Effector CD4-positive, alpha-beta T cell (primary cell): ENCODE measurements around the gene KANK2.

Experiments used
- DNase-seq: peaks from one replicate; pipeline ENCODE4 v3.0.0-alpha.2; 2020
- total RNA-seq: gene quantifications from one replicate; lab custom pipeline; 2026; lab: John Stamatoyannopoulos, UW

KANK2 gene
- 1.7 reads per million for total RNA-seq

DNA sequence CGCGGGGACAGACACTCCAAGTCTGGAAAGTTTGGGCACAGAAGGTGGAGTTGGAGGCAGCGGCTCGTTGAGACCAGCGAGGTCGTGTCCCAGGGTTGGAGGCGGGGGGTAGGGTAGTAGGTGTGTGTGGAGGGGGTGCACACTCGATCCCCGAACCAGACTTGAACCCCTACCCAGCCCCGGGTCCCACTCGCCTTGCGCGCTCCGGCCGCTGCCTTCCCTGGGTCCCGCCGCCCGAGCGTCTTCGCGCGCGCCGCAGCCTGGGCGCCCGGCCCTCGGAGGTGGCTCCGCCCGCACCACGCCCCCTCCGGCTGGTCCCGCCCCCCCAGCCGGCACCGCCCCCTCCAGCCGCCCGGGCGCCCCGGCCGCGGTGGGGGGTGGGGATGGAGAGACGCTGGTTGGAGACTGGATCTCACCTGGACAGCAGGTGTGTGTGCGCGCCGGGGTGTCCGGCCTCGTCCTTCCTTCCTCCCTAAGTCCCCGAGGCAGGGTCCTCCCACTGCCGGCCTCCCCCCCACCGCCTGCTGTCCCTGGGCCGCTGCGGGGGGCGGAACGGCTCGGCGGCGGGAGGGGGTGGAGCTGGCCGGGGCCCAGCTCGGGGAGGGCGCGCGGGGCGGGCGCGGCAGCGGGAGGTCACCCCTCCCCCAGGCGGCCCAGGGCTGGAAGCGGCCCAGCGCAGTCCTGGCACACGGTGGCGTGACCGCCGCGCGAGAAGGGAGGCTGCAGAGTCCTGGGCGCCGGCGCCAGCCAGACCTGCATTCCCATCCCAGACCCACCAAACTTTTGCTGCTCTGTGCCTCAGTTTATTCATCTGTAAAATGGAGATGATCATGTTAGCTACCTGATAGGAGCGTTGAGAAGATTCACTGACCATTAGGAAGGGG, at the start of gene KANK2:
KANK2 (minus strand) TSS at position 255 of the 884 bp plus-strand sequence. CDS start 3,034 bp downstream, outside the sequence.
- DNase-seq: peak; percentile 55

GRCh38 chr19:11246941-11247340, 49.6 kb upstream of the KANK2 start:
- DNase-seq: no peak

DNA sequence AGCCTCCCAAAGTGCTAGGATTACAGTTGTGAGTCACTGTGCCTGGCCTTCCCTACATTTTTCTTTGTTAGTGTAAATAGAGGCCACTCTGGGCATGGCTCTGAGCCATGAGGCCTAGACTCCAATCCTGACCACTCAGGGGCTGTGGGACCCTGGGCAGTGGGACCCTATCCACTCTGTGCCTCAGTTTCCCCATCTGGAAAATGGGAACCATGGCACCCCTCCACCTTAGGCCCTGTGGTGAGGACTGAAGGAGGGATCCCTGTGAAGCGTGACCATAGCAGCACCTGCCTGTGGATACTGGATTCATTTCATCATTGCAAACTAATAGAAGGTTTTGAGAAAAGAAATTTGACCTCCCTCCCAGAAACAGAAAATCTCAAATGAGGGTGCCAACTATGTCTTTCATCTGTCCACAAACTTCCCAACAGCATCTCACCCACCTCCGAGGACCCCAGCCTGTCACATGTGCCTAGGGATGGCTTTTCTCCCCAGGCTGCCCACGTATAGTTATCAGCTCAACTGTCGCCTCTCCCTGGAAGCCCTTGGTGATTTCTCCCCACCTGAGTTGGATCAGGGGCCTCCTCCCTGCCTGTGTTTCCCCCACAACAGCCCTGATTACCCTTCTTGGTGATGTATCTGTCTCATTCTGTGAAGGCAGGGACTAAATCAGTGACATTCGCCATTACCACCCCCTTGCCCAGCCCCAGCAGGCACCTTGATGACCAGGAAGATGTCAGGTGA, 47.7 kb upstream of the KANK2 start:
- no peak for DNase-seq

GRCh38 chr19:11243798-11244169, 46.4 kb upstream of the KANK2 start:
- no peak for DNase-seq

GRCh38 chr19:11242864-11243797, 45.8 kb upstream of the KANK2 start:
- peak; percentile 75 for DNase-seq

- DNase-seq: no peak
These were observed 44.7 kb upstream of the KANK2 start for GRCh38 chr19:11242025-11242424.

GRCh38 chr19:11240008-11240444, 42.7 kb upstream of the KANK2 start:
- DNase-seq: no peak

GRCh38 chr19:11239377-11240000, 42.1 kb upstream of the KANK2 start, which contains the start of gene ANGPTL8:
Gene ANGPTL8, plus strand, starts transcription at chr19:11239619. Its CDS starts 19 bp downstream, at chr19:11239638.
- no peak for DNase-seq

DNA sequence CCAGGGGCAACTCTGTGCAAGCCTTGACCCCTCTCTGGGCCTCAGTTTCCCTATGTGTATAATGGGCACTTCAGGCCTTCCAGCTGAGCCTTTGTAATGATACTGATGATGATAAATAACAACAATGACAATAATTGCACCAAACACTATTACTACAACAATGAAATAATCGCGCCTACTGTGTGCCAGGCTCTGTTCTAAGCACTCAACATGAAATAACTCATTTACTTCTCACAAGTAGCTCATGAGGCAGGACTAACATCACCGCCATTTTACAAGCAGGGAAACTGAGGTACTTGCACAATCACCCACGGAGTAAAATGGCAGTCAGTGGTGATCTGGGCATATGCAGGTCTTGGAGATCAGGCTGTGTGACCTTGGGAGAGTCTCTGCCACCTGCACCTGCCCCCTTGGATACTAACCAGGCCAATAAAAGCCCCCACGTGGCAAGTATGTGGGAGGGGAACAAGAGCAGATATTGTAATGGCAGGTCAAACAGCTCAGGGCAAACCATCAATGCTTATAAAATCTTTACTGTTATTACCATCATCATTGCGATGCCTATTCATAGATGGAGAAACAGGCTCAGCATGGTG, 41.5 kb upstream of the KANK2 start:
- DNase-seq: no peak

GRCh38 chr19:11238041-11238440, 40.7 kb upstream of the KANK2 start:
- DNase-seq: no peak

DNA sequence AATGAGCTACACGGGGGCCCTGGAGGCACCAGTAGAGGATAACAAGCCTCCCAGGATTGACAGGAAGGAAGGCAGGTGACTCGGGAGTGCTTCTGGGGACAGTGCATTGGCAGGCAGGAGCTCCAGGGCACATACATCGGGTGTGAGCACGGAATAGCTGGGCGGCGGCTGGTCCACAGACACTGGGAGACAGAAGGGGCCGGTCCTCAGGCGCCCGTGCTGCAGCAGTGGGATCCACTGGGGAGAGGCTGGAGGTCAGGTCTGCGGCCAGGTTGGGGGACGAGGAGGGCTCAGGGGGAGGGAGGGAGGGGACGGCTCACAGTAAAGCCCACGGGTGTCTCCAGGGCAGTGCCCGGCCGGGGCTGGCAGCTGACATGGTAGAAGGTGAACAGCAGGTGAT, 40.0 kb upstream of the KANK2 start:
- DNase-seq: no peak

DNA sequence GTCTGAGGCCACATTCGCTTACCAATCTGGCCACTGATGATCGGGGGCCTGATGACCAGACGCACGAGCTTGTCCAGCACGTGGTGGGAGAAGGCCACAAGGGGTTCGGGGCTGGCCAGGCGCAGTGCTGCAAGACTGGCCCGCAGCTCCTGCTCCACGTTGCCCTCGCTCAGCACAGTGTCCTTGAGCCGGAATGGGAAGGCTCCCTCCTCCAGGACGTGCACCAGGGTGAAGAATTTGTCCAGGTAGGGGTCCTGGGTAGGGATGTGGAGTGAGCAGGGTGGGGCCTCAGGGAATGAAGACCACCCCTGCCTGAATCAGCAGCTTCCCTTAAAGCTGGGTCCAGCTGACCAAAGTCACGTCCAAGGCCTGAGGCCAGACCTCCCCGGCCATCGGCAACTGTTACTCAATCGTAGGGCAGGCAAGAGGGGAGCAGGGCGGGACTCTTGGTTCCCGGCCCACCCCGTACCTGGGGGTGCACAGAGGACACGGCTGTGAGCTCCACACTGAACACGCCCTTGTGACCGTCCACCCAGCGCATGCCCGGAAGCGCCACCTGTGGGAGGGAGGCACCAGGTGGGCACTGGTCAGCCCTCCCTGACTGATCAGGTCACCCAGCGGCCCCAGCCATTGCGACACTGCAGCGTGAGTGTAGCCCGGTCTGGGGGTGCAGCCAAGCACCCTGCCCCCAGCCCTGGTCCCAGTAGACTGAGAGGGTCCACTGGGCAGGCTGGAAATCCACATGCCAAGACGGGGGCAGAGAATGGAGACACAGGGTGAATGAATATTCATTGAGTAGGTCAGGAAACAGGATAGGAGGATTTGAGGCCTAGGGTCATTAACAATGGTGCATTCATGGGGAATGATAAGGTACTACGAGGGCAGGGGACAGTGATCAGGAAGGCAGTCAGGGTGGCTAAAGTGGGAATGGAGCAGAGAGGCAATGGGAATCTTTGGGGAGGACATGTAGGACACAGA, 39.3 kb upstream of the KANK2 start:
- no peak for DNase-seq

DNA sequence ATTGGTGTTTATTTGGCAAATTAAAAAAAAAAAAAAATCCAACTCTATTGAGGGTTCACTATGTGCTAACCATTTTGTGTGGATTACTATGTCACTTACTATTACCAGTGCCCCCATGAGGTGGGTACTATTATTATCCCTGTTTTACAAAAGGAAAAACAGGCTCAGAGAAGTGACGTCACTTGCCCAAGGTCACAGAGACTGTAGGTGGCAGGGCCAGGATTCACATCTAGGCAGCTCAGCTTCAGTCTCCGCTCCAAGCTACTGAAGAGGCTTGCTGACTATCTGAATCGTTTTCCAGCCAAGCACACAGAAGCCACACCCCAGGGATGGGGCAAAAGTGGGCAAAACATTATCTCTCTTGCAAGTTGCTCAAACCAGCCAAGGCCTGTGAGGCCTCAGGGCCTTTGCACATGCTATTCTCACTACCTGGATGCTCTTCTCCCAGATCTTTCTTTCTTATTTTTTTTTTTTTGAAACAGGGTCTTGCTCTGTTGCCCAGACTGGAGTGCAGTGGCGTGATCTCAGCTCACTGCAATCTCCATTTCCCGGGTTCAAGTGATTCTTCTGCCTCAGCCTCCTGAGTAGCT, 37.2 kb upstream of the KANK2 start:
- DNase-seq: no peak

GRCh38 chr19:11233073-11233472, 35.7 kb upstream of the KANK2 start:
- DNase-seq: no peak

DNA sequence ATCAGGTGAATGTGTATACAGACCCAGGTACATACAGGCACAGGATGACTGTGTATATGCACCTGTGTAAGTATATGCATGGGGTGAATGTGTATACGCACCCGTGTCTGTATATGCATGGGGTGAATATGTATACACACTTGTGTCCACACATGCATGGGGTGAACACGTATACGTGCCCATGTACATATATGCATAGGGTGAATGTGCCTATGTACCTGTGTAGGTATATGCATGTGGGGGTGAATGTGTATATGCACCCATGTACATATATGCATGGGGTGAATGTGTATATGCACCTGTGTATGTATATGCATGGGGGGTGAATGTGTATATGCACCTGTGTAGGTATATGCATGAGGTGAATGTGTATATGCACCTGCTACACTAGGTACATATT, 35.2 kb upstream of the KANK2 start:
- no peak for DNase-seq

- no peak for DNase-seq
These were observed 33.5 kb upstream of the KANK2 start for GRCh38 chr19:11230621-11231386.

- DNase-seq: no peak
These were observed 30.0 kb upstream of the KANK2 start for GRCh38 chr19:11227195-11227886.

DNA sequence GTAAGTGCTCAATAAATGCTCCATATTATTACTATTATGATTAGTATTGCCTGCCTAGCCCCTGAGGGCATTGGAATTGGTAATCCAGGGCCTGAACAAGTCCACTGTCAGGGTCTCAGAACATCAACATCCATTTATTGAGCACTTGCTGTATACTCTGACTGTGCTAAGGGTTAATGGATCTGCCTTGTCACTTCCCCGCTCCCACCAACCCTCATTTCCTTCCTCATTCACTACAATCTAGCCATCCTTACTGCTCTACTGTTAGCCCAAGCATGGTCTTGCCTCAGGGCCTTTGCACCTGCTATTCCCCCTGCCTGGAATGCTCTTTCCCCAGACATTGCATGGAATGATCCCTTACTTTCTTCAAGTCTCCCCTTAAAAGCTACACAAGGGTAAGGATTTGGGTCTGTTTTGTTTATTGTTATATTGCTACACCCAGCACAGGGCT, 29.4 kb upstream of the KANK2 start:
- DNase-seq: no peak

DNA sequence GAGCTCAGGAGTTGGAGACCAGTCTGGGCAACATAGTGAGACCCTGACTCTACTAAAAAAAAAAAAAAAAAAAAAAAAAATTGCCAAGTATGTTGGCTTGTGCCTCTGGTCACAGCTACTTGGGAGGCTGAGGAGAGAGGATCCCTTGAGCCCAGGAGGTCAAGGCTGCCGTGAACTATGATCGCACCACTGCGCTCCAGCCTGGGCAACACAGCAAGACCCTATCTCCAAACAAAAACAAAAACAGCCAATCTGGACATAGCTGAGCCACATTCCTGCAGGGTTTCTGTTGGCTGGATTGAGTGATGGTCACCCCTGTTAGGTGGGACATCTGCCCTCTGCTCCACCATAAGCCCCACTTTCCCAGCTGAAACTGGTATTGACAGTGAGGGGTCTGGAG, 28.5 kb upstream of the KANK2 start:
- no peak for DNase-seq
